Measurements from ENCODE around the gene IDH3A. TPM values are rescaled to one million over a fixed set of nuclear protein-coding genes. Genes with fewer than 3 reads are reported as not detected.
A peak's percentile ranks its signal among the peaks of the same experiment; 100 is the strongest.

The IDH3A gene
- total RNA-seq, 1 donor from 2014 or later = 28.9 TPM

DNA sequence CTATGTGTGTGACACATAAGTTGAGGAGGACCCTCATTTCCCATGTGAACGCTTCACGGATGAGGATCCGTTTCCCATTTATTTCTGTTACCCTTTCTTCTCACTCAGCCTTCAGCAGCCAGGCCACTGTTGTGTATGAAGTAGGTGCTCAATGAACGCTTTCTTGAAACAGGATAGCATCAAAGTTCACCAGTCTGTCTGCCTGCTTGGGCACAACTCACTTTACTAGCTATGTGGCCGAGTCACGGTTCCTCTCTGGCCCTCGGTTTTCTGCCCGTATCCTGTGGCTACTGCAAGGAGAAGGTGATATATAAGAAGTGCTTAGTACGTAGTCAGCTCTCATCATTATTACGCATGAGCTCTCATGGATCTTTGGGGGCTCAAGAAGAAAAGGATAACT, 62.8 kb downstream of the IDH3A start:
- Mint-ChIP-seq H3K36me3 (no peaks in the 10 kb centered on the region), H3K27me3 (ENCODE audit: low read depth) (peaks cover 4% of the 10 kb centered on the region), H3K9me3 (no peaks in the 10 kb centered on the region), H3K4me3 (no peak overlapping the region), H3K27ac (no peak overlapping the region), H3K4me1 (peaks cover 23% of the 10 kb centered on the region)
- TF ChIP-seq, protein P1, sequence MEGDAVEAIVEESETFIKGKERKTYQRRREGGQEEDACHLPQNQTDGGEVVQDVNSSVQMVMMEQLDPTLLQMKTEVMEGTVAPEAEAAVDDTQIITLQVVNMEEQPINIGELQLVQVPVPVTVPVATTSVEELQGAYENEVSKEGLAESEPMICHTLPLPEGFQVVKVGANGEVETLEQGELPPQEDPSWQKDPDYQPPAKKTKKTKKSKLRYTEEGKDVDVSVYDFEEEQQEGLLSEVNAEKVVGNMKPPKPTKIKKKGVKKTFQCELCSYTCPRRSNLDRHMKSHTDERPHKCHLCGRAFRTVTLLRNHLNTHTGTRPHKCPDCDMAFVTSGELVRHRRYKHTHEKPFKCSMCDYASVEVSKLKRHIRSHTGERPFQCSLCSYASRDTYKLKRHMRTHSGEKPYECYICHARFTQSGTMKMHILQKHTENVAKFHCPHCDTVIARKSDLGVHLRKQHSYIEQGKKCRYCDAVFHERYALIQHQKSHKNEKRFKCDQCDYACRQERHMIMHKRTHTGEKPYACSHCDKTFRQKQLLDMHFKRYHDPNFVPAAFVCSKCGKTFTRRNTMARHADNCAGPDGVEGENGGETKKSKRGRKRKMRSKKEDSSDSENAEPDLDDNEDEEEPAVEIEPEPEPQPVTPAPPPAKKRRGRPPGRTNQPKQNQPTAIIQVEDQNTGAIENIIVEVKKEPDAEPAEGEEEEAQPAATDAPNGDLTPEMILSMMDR (IDR thresholded peaks at IDR 0.05; ENCODE audit: unreplicated experiment) = no peak
- peak in 1 of 2 experiments; percentile 1 for DNase-seq (ENCODE audit: low spot score in 2 of 2, unreplicated experiment in 2 of 2)

DNA sequence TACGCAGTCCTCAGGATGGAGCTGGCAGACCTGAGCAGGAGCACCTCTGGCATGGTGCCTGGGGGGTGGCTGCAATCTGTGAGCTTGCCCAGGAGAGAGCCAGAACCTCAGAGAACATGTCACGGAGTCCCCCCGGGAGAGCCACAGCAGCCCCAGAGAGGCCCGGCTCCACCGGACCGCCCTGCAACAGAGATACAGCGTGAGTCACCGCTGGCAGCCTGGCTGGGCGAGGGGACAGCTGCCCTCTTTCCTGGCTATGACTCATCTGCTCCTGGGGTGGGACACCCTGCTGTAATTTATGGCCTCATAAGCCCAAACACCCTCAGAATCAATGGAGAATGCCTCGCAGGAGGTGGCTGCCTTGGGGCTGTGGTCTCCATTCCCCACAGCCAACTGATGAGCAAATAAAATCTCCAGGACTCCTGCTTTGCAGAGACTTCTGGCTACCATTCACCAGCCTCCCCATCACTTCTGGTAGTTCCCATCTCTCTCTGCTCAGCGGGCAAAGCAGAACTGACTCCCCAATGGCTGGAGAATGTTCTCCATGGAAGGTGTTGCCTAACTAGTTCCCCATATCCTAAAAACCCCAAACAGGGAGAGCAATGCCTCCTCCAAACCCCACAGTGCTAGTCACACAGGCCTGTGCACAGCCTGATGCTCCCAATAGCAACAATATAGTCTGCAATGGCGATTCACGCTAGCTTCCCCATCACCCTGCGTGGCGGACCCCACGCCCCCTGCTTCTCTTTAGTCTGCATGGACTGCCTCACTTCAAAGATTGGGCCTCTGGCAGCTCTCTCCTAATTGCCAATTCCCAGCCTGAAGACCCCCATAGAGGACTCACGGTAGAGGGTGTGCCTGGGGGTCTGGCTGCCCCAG, 63.6 kb downstream of the IDH3A start:
- H3K9me3 Mint-ChIP-seq = no peaks in the 10 kb centered on the region
- no peak overlapping the region for H3K27ac Mint-ChIP-seq
- H3K27me3 Mint-ChIP-seq (ENCODE audit: low read depth) = peaks cover 4% of the 10 kb centered on the region
- no peak overlapping the region for H3K4me3 Mint-ChIP-seq
- peaks cover 18% of the 10 kb centered on the region for H3K4me1 Mint-ChIP-seq
- H3K36me3 Mint-ChIP-seq = no peaks in the 10 kb centered on the region
- DNase-seq (ENCODE audit: low spot score in 2 of 2, unreplicated experiment in 2 of 2) = no peak
- TF ChIP-seq, protein P1 (IDR thresholded peaks at IDR 0.05; ENCODE audit: unreplicated experiment) = no peak

DNA sequence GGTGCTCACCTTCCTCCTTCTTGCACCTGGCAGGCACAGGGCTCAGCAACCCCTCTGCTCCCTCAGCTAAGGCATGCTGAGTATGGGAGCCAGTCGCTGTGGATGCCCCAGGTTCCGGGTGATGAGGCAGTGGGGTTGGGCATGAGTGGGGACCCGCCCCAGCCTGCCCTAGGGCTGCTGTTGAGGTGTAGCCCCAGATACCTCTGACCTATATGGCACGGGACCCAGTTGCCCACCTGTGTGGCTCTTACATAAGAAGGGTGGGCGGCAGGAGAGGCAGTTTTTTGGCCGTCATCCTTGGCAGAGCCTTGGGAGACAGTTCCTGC, 64.2 kb downstream of the IDH3A start:
- DNase-seq (ENCODE audit: low spot score in 2 of 2, unreplicated experiment in 2 of 2) = no peak
- Mint-ChIP-seq H3K36me3 (no peaks in the 10 kb centered on the region), H3K27ac (no peak overlapping the region), H3K4me1 (peaks cover 18% of the 10 kb centered on the region), H3K27me3 (ENCODE audit: low read depth) (peaks cover 4% of the 10 kb centered on the region), H3K4me3 (no peak overlapping the region), H3K9me3 (no peaks in the 10 kb centered on the region)
- TF ChIP-seq, protein P1 (IDR thresholded peaks at IDR 0.05; ENCODE audit: unreplicated experiment) = no peak

DNA sequence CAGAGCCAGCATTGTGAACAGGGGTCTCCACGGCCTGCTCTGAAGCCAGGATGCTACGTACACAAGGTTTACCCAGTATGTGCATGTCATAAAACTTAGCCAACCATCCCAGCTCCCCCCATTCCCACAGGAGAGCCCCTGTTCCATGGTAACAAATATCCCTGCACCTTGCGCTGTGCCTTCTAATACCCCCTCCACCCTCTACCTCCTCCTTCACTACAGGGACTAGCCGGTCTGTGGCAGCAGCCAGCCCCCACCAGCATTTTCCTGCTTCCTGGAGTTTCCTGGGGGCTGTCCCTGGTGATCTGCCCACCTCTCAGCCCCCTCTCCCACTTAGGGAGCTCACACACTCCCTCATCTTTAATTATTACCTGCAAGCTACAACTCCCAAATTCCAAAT, 64.8 kb downstream of the IDH3A start:
- Mint-ChIP-seq H3K9me3 (no peaks in the 10 kb centered on the region), H3K4me1 (peaks cover 18% of the 10 kb centered on the region)

DNA sequence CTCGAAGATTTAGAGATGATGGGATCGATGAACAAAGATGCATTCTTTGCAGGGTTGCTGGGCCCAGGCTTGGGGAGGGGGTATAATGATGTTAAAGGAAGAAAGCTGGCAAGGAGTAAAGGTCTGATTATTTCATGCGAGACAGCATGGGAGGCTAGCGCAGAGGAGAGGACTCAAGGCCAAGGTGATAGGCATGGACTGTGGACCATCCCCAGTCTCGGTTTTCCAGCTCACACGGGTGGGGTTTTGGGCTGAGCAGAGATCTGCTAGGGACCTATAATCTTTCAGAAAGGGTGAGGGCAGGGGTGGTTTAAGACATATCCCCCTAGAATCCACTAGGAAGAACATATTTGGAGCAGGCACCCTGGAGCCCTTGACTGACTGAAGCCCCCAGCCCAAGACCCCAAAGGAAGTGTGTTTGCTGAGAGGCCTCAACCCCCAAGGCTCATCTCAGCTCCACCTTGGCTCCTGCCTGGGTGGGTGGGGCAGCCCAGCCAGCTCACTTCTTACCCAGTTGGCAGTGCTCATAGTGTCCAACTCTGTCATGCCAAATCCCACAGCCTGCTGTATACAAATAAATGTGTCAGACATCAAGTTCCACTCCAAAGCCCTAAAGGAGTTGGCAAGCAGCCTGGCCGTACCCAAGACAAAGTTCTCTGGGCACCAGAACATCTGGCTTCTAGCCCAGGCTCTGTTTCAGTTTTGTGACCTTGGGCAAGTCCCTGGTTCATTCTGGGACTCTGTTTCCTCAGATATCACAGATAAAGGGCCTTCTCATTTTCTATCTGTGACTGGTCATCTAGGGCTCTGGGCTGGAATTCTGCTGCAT, 67.3 kb downstream of the IDH3A start:
- no peaks in the 10 kb centered on the region for H3K9me3 Mint-ChIP-seq
- H3K27ac Mint-ChIP-seq = no peak overlapping the region
- H3K27me3 Mint-ChIP-seq (ENCODE audit: low read depth) = peaks cover 4% of the 10 kb centered on the region
- peaks cover 6% of the 10 kb centered on the region for H3K4me1 Mint-ChIP-seq
- TF ChIP-seq, protein P1 (IDR thresholded peaks at IDR 0.05; ENCODE audit: unreplicated experiment) = no peak
- H3K36me3 Mint-ChIP-seq = no peaks in the 10 kb centered on the region
- no peak for DNase-seq (ENCODE audit: low spot score in 2 of 2, unreplicated experiment in 2 of 2)
- no peak overlapping the region for H3K4me3 Mint-ChIP-seq

More for the DNA sequence above, 64.8 kb downstream of the IDH3A start:
- no peak for DNase-seq (ENCODE audit: low spot score in 2 of 2, unreplicated experiment in 2 of 2)
- no peak overlapping the region for H3K27ac Mint-ChIP-seq
- peaks cover 4% of the 10 kb centered on the region for H3K27me3 Mint-ChIP-seq (ENCODE audit: low read depth)
- TF ChIP-seq, protein P1 (IDR thresholded peaks at IDR 0.05; ENCODE audit: unreplicated experiment) = no peak
- no peak overlapping the region for H3K4me3 Mint-ChIP-seq
- H3K36me3 Mint-ChIP-seq = no peaks in the 10 kb centered on the region
